GM19455 (cell line): Measurements from ENCODE around the gene NDEL1.

ENCODE experiments used
- ATAC-seq: cut with Tn5 transposase; IDR thresholded peaks from one replicate; pipeline ENCODE4 v1.9.1; 2021; ENCODE audit not compliant: unreplicated experiment

Gene NDEL1

GRCh38 chr17:8413938-8414337 is 21.7 kb upstream of the NDEL1 start:
- no peak for ATAC-seq

- ATAC-seq: no peak
Observed at GRCh38 chr17:8417806-8418205, 17.9 kb upstream of the NDEL1 start.

- no peak for ATAC-seq
Observed at GRCh38 chr17:8418471-8418870, 17.2 kb upstream of the NDEL1 start.

- no peak for ATAC-seq
Observed at GRCh38 chr17:8419305-8419704, 16.4 kb upstream of the NDEL1 start.

- no peak for ATAC-seq
Observed at GRCh38 chr17:8420041-8420934, 15.4 kb upstream of the NDEL1 start.

- no peak for ATAC-seq
Observed at GRCh38 chr17:8421571-8421970, 14.1 kb upstream of the NDEL1 start.

GRCh38 chr17:8426094-8426720 is 9.5 kb upstream of the NDEL1 start:
- ATAC-seq: no peak

- ATAC-seq: no peak
Observed at GRCh38 chr17:8426802-8427201, 8.9 kb upstream of the NDEL1 start.

- ATAC-seq: no peak
Observed at GRCh38 chr17:8430966-8431365, 4.7 kb upstream of the NDEL1 start.

GRCh38 chr17:8436169-8436843 is 622 bp downstream of the NDEL1 start:
- peak; percentile 53 for ATAC-seq

GRCh38 chr17:8436844-8437171 is 1.1 kb downstream of the NDEL1 start:
- ATAC-seq: no peak

- ATAC-seq: no peak
Observed at GRCh38 chr17:8438441-8438840, 2.8 kb downstream of the NDEL1 start.

- no peak for ATAC-seq
Observed at GRCh38 chr17:8439681-8440080, 4.0 kb downstream of the NDEL1 start.

- ATAC-seq: no peak
Observed at GRCh38 chr17:8441690-8442089, 6.0 kb downstream of the NDEL1 start.

GRCh38 chr17:8442310-8442709 is 6.6 kb downstream of the NDEL1 start:
- ATAC-seq: no peak

GRCh38 chr17:8443756-8444155 is 8.1 kb downstream of the NDEL1 start:
- no peak for ATAC-seq

GRCh38 chr17:8444494-8444893 is 8.8 kb downstream of the NDEL1 start:
- no peak for ATAC-seq

- ATAC-seq: no peak
Observed at GRCh38 chr17:8445536-8445935, 9.9 kb downstream of the NDEL1 start.

- ATAC-seq: no peak
Observed at GRCh38 chr17:8447799-8448198, 12.1 kb downstream of the NDEL1 start.

- ATAC-seq: no peak
Observed at GRCh38 chr17:8448310-8448709, 12.6 kb downstream of the NDEL1 start.

GRCh38 chr17:8451933-8452614 is 16.4 kb downstream of the NDEL1 start:
- ATAC-seq: no peak
